OCI-LY7 (cell line): Measurements from ENCODE around the gene GNB1. TPM values are rescaled to one million over a fixed set of nuclear protein-coding genes. Genes with fewer than 3 reads are reported as not detected.

Experiments
- BruUV-seq: library from RNA; stranded (reverse); fragments of 400-500 nt; replicated peaks from 2 replicates; lab custom pipeline; 2021; lab: Mats Ljungman, UMichigan
- CTCF ChIA-PET: fragments of 300-600 bp; sonication (Branson Sonifier 250); formaldehyde crosslinking; loops from one replicate; lab custom pipeline; 2022; ENCODE audit warnings: antibody characterized with exemption; ENCODE audit not compliant: unreplicated experiment; lab: Charles Lee
- POLR2A ChIA-PET: fragments of 300-600 bp; sonication (Branson Sonifier 250); formaldehyde crosslinking; loops from one replicate; lab custom pipeline; 2022; ENCODE audit warnings: antibody characterized with exemption; lab: Charles Lee
- DNase-seq: peaks from one replicate; pipeline ENCODE4 v3.0.0-alpha.2; 2015; ENCODE audit warnings: low spot score
- H2AFZ ChIP-seq: fragments of 200-600 bp; sonication (generic), shearing (Covaris generic); 2 replicates; pipeline ENCODE4 v1.6.1; 2014; ENCODE audit warnings: mild to moderate bottlenecking, antibody characterized with exemption, low read length, moderate library complexity
- H3K27ac ChIP-seq: fragments of 200-600 bp; sonication (generic); 2 replicates; pipeline ENCODE4 v1.5.1; 2014; ENCODE audit warnings: mixed run types, low read depth, mild to moderate bottlenecking, moderate library complexity, low read length, inconsistent platforms; ENCODE audit not compliant: poor library complexity, severe bottlenecking
- H3K36me3 ChIP-seq: fragments of 200-600 bp; sonication (generic); 2 replicates; pipeline ENCODE4 v1.6.1; 2014; ENCODE audit warnings: mild to moderate bottlenecking, antibody characterized with exemption, low read length, moderate library complexity, mixed read lengths; ENCODE audit not compliant: insufficient read depth
- H3K4me1 ChIP-seq: fragments of 200-600 bp; sonication (generic); 2 replicates; pipeline ENCODE4 v1.5.1; 2014; ENCODE audit warnings: mild to moderate bottlenecking, low read length; ENCODE audit not compliant: insufficient read depth, poor library complexity, severe bottlenecking
- H3K4me2 ChIP-seq: fragments of 200-600 bp; sonication (generic); 2 replicates; pipeline ENCODE4 v1.6.1; 2014; ENCODE audit warnings: mild to moderate bottlenecking, low read length
- H3K4me3 ChIP-seq: fragments of 200-600 bp; sonication (generic); 2 replicates; pipeline ENCODE4 v1.5.1; 2014; ENCODE audit warnings: mild to moderate bottlenecking, low read depth, low read length; ENCODE audit not compliant: poor library complexity, severe bottlenecking
- H3K79me2 ChIP-seq: fragments of 200-600 bp; sonication (generic); 2 replicates; pipeline ENCODE4 v1.6.1; 2016; ENCODE audit warnings: low read depth, mild to moderate bottlenecking, low read length, moderate library complexity, mixed read lengths; ENCODE audit not compliant: insufficient read depth
- H3K9me2 ChIP-seq: fragments of 200-600 bp; sonication (generic); 2 replicates; pipeline ENCODE4 v1.6.1; 2016; ENCODE audit warnings: mild to moderate bottlenecking, low read length, mixed read lengths; ENCODE audit not compliant: insufficient read depth
- H3K9me3 ChIP-seq: fragments of 200-600 bp; sonication (generic); 2 replicates; pipeline ENCODE4 v1.6.1; 2014; ENCODE audit warnings: mild to moderate bottlenecking, mixed run types, low read length, mixed read lengths
- H4K20me1 ChIP-seq: fragments of 200-600 bp; sonication (generic); 2 replicates; pipeline ENCODE4 v1.6.1; 2014; ENCODE audit warnings: mild to moderate bottlenecking, antibody characterized with exemption, low read length, moderate library complexity, mixed read lengths; ENCODE audit not compliant: insufficient read depth
- EZH2phosphoT487 ChIP-seq: fragments of 200-600 bp; sonication (generic); IDR thresholded peaks from 2 replicates; pipeline ENCODE4 v1.6.1; 2018; ENCODE audit warnings: low read depth, borderline replicate concordance, mild to moderate bottlenecking, mixed run types, antibody characterized with exemption, low read length, moderate library complexity, mixed read lengths
- intact Hi-C: fragments of 100-400 bp; cut with micrococcal nuclease; formaldehyde crosslinking; loops from one replicate; pipeline ENCODE4 v1.10.0; 2022; ENCODE audit not compliant: unreplicated experiment
- total RNA-seq, 2 experiments: library from RNA; depleted of rRNA in 1 of 2; stranded (reverse); fragments of >200 nt in 1 of 2; shearing (Covaris generic) in 1 of 2; gene quantifications; 2 replicates each; pipeline ENCODE4 v1.2.3, GENCODE V29; 2014 to 2022
- TF ChIP-seq, protein P1 (sequence below): fragments of 200-600 bp; sonication (generic); conservative IDR thresholded peaks from 2 replicates; pipeline ENCODE4 v1.5.1; 2014; ENCODE audit warnings: mild to moderate bottlenecking, antibody characterized with exemption, low read length, moderate library complexity, mixed read lengths

The GNB1 gene
- total RNA-seq, 2 experiments from 2014 or later = 101 to 502 TPM

DNA sequence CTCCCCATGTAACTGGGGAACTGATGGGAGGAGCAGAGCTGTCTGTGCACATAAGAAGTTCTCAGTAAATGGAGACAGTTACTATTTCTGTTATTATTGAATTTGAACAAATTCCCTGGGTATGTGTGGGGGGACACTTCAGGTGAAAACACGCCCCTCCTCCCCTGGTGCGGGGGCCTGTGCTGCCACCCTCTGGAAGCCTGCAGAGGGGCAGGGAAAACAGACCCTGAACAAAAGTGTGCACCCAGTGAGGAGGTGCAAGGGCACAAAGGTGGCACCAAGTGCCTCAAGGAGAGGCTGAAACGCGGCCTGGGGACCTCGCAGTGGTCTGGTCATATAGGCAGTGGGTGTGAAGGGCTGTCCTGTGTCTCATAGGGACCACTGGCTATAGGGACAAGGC is 94.4 kb downstream of the GNB1 start:
- CTCF ChIA-PET = no interaction called here
- BruUV-seq = no TSS peak

DNA sequence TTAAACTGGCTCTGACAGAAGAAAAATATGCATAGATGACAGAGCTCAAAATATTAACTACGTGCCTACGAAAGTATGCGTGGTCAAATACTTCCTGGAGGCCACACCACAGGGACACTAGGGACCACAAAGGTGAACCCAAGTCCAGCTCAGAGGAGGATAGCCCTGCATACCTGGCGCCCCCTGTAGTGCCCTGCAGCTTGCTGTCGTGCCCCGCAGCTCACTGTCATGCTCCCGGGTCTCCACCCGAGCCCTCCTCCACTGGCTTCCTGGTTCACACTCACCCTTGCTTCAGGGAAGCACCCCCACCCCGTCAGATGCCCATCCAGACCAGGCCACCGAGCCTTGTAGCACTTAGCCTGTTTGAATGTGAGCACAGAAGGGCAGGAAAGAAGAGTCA is 95.9 kb downstream of the GNB1 start:
- Histone ChIP-seq H3K4me2 (no peak overlapping the region), H4K20me1 (peaks cover 2% of the 10 kb centered on the region; the same call in 1 of the 2 replicates), H3K27ac (no peak overlapping the region), H3K9me2 (no peaks in the 10 kb centered on the region), H2AFZ (no peak overlapping the region), H3K4me3 (no peak overlapping the region), H3K36me3 (peaks cover 97% of the 10 kb centered on the region), H3K4me1 (peaks cover 7% of the 10 kb centered on the region), H3K9me3 (no peaks in the 10 kb centered on the region), H3K79me2 (peaks cover 30% of the 10 kb centered on the region; the same call in 1 of the 2 replicates)
- no TSS peak for BruUV-seq
- ChIA-PET CTCF (no interaction called here), POLR2A (interaction anchor here (1.6 kb wide), 1 partner anchor 15 kb away, joined by 3 read pairs; no protein-coding TSS in a partner anchor)
- intact Hi-C loops = no loop called here
- no peak for TF ChIP-seq EZH2phosphoT487
- TF ChIP-seq, protein P1, sequence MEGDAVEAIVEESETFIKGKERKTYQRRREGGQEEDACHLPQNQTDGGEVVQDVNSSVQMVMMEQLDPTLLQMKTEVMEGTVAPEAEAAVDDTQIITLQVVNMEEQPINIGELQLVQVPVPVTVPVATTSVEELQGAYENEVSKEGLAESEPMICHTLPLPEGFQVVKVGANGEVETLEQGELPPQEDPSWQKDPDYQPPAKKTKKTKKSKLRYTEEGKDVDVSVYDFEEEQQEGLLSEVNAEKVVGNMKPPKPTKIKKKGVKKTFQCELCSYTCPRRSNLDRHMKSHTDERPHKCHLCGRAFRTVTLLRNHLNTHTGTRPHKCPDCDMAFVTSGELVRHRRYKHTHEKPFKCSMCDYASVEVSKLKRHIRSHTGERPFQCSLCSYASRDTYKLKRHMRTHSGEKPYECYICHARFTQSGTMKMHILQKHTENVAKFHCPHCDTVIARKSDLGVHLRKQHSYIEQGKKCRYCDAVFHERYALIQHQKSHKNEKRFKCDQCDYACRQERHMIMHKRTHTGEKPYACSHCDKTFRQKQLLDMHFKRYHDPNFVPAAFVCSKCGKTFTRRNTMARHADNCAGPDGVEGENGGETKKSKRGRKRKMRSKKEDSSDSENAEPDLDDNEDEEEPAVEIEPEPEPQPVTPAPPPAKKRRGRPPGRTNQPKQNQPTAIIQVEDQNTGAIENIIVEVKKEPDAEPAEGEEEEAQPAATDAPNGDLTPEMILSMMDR = 0 out of 2 replicates have a peak, but pooled peaks have one; percentile 15
- no peak for DNase-seq

More for the DNA sequence above, 94.4 kb downstream of the GNB1 start:
- H3K27ac ChIP-seq = no peak overlapping the region
- no peak overlapping the region for H2AFZ ChIP-seq
- peaks cover 13% of the 10 kb centered on the region for H3K4me1 ChIP-seq
- H3K9me3 ChIP-seq = no peaks in the 10 kb centered on the region
- intact Hi-C loops = no loop called here
- H3K4me3 ChIP-seq = no peak overlapping the region
- DNase-seq = peak; percentile 43
- H3K79me2 ChIP-seq = peaks cover 42% of the 10 kb centered on the region
- no peak for TF ChIP-seq EZH2phosphoT487
- TF ChIP-seq, protein P1 = peak; percentile 71
- POLR2A ChIA-PET = interaction anchor here (0.5 to 1.6 kb wide), 2 partner anchors 17 to 32 kb away, joined by 3 read pairs; no protein-coding TSS in a partner anchor
- H4K20me1 ChIP-seq = peaks cover 5% of the 10 kb centered on the region; the same call in 1 of the 2 replicates
- H3K4me2 ChIP-seq = no peak overlapping the region
- no peaks in the 10 kb centered on the region for H3K9me2 ChIP-seq
- peaks cover 98% of the 10 kb centered on the region for H3K36me3 ChIP-seq

DNA sequence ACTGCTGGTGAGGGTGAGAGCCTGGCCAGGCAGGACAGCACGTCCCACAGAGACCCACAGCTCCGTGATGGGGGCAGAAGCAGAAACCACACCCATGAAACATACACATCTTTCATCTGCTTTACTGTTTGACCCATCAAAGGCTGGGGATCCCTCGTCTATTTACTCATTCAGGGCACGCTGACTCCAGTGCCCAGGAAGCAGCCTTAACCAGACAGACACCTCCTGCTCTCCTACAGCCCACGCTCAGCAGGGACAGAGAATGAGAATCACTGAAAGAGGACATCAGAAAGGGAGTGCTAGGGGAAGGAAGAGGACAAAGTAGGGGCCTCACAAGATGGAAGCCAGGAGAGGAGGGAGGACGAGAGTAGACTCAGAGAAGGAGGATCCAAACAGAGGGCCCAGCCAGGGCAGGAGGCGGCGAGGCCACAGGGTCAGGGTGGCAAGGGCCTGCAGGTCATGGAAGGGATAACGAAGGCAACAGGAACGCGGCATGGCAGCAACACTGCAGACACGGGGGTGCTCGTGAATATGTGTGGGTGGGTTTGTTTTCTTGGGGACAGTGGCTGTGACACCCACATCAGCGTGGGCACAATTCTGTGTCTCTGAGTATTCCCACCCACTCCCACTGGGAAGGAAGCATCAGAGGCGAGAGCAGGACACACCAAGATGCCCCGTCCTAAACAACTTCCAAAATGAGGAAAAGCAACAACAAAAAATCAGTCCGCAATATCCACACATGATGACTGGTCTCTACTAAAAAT is 97.2 kb downstream of the GNB1 start:
- H3K27ac ChIP-seq = no peak overlapping the region
- H3K36me3 ChIP-seq = peaks cover 98% of the 10 kb centered on the region
- no peak overlapping the region for H2AFZ ChIP-seq
- CTCF ChIA-PET = no interaction called here
- H3K9me2 ChIP-seq = no peaks in the 10 kb centered on the region
- TF ChIP-seq, protein P1 = no peak
- no peak for TF ChIP-seq EZH2phosphoT487
- DNase-seq = no peak
- peaks cover 20% of the 10 kb centered on the region; the same call in 1 of the 2 replicates for H3K79me2 ChIP-seq
- no peaks in the 10 kb centered on the region; the same call in 1 of the 2 replicates for H4K20me1 ChIP-seq
- H3K4me3 ChIP-seq = no peak overlapping the region
- POLR2A ChIA-PET = no interaction called here
- peaks cover 10% of the 10 kb centered on the region for H3K4me1 ChIP-seq
- no peaks in the 10 kb centered on the region for H3K9me3 ChIP-seq
- intact Hi-C loops = no loop called here
- BruUV-seq = no TSS peak
- H3K4me2 ChIP-seq = no peak overlapping the region
